Measurements from ENCODE around the gene RSKR.
"Not testable (repeated sequence)": the region's sequence is repeated elsewhere in the genome, so short reads cannot be mapped to it uniquely, and the experiment has no call there.

Gene RSKR

DNA sequence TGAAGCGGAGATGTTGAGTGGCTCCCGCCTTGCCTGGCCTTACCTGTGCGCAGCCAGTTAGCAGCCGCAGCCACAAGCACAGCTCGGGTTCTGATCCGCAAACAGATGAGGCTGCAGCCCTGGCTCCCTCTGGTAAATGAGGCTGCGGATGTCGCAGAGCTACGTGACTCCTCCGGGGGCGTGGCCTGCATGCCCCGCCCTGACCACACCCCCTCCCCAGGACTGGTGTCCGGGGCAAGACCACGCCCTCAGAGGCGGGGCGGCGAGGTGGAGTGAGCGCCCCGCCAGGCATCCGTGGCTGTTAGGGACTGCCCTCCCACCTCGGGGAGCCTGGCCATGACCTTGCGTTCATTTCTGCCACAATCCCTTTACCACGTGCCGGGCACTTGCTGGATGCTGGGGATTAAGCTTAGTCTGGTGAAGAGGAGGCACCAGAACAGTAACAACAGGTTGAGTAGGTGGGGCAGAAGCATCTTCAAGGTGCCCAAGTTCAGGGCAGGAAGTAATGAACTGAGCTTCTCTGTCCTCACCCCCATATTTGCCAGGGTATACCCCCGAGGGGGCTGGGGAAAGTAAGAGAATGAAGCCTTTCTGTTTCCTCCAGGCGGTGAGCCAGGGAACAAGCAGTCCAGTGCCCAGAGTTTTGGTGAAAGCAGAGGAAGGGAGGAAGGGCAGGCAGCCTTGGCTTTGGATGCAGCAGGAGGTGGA, 37.1 kb downstream of the RSKR start, which contains the start of gene ALDOC:
Gene ALDOC, minus strand, starts transcription at position 138 of the 708 bp plus-strand sequence. CDS start 1,363 bp downstream, outside the sequence.
- no peak for DNase-seq

DNA sequence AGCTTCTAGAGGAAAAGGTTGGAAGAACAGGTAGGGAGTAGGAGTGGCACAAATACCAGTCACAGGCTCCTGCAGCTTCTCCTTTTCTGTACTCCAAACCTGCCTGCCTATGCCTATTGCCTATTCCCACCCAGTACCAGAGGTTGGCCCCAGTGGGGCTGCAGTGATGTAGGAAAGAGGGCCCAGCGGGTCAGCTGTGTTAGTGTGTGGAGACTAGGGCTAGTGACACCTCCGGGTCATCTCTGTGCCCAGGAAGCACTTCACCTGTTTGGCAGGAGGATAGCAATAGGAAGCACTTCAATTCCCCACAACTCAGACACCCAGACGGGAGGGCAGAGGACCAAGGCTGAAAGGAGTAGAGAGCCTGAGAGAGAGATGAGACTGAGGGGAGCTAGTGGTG, 38.0 kb downstream of the RSKR start:
- DNase-seq, result not testable (repeated sequence)

DNA sequence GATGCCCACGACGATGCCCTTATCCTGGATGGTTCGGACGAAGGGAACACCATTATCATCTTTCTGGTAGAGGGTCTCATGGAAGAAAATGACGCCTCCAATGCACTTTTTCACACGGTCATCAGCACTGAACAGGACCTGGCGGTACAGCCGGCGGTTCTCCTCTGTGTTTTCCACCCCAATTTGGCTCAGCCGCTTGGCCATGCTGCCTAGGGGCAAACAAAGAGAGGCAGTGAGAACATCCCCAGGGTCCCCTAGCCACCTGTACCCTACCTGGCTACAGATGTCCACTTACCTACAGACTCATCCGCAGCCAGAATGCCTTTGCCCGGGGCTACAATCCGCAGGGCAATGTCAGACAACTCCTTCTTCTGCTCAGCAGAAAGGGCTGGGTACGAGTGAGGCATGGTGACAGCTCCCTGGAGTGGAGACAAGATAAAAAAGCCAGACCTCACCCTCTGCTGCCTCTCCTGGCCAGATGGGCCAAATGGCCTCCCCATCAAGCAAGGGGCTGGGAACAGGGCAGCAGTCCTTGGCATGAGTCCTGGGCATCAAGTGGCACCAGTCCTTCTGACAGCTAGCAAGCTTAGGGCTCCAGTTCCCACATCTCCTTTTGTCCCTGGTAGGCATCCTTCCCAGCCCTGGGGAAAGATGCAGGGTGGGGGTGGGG, 38.7 kb downstream of the RSKR start:
- DNase-seq, result no peak

DNA sequence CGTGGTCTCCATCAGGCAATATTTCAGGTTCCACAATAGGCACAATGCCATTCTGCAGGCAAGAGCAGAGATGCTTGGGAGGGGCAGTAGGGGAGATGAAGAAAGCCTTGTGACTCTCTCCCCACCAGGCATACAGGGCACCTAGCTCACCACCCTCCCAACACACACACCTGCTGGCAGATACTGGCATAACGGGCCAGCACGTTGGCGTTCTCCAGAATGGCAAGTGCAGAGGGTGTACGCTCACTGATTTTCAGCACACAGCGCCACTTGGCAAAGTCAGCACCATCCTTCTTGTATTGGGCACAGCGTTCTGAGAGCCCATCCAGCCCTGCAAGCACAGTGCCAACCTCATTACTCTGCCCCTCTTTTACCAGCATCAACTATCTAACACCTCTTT, 39.5 kb downstream of the RSKR start:
- no peak for DNase-seq

DNA sequence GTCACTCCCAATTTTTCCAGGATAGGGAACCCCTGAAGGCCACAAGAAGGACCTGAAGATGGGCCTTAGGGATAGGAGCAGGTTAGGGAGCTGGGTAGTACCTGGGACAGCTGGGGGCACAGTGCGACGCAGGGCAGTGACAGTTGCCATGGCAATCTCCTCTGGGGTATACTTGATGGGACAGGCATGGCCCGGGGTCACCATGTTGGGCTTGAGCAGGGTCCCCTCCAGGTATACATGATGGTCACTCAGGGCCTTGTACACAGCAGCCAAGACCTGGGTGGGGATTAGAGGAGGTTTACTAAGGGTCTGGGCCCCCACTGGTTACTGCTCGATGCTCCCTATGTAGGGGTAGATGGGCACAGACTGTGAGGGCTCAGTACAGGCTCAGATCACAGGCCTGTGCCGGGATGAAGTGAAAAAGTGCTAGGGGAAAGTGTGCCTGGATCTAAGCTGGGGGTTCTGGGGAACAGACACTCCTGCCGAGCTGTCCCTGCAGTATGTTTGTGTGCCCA, 40.0 kb downstream of the RSKR start:
- DNase-seq, result no peak

DNA sequence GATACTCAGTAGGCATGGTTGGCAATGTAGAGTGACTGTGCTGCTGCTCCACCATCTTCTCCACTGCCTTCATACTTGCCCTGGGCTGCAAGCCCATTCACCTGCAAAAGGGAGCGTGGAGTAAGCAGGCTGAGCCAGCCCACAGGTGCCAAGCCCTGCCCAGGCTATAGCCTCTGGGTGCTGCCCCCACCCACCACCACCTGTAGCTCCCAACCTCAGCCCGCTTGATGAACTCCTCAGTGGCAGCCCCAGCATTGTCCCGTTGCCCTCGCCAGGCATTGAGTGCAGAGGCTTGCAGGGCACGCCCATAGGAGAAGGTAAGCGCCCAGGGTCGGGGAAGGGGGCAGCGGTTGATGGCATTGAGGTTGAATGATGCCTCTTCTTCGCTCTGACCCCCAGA, 40.5 kb downstream of the RSKR start:
- DNase-seq, result no peak

DNA sequence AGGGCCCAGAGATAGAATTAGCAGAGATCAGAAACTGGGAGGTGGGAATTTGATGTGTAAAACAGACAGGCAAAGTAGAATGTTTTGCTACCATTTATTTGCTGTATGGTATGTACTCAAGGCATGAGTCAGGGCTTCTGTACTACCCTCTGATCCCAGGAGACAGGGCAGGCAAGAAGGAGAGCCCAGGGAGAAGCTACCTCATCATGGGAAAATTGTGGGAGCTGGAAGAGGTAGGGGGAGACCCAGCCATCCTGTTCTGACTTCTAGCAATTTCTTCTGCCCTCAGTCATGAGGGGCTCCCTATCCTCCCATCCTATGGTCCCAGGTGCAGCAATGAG, 41.0 kb downstream of the RSKR start:
- no peak for DNase-seq

DNA sequence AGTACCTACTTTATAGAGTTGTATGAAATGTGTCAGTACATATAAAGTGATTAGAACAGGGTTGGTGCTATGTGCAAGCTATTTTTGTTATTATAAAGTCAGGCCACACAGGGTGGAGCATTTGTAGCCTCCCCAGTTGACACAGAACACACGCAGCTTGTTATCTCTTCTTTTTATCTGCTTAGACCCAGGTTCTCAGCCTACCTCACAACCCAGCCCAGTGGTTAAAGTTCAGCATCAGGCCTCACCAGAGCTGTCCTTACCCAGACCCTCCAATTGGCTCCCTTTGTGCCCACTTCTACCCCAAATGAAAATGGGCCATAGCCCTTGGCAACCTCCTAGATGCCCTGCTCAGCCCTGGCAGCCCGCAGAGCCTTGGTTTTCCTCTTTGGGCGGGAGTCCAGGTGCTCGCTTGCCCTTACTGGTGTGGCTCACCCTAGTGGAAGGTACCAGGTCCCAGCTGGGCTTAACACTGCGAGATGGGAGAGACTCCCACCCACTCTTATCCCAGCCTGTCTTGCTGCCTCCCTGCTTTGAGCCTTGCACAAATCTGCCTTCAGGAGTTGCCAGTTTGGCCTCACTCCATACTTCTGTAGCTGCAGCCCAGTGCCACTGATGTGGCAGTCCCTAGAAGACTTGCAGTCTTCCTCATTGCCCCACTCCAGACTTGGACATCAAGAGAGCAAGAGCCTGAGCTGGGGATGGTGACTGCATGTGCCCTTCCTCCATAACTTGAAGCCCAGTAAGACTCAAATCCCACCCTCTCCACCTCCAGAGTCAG, 41.5 kb downstream of the RSKR start:
- no peak for DNase-seq

DNA sequence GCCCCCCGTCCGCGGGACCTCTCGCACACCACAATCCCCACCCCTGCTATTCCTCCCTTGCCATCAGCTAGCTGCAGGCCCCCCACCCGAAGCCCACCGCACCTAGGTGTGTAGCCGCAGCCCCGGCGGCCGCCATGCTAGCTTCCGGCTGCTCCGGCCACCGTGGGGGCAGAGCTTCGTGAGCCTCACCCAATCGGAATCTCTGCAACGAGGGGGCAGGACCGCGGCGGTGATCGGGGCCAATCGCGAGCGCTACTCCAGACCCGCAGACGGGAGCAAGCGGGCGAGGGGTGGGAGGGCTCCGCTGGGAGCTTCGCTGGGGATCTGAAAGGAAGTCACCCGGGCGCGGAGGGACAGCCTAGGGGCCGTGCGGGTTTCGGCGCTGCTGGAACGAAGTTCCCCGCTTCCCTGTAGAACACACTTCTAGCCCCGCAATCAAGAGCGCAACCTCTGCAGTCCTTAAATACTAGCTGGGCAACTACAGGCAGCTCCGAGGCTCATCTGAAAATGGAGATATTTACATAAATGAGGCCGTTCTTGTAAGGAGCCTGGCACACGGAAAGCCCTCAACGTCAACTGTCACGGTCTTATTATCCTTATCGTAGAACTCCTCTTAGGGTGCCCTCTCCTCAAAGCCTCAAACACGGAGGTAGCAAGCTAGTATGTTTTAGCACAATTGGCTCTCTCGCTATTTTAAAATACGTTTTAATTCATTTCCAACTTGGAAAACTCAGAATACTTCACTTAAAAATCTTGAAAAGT, 42.4 kb downstream of the RSKR start, which contains the start of gene PIGS:
Gene PIGS, minus strand, starts transcription at position 164 of the 762 bp plus-strand sequence. Its CDS starts 28 bp downstream, at position 136.
- DNase-seq, result peak; percentile 94

DNA sequence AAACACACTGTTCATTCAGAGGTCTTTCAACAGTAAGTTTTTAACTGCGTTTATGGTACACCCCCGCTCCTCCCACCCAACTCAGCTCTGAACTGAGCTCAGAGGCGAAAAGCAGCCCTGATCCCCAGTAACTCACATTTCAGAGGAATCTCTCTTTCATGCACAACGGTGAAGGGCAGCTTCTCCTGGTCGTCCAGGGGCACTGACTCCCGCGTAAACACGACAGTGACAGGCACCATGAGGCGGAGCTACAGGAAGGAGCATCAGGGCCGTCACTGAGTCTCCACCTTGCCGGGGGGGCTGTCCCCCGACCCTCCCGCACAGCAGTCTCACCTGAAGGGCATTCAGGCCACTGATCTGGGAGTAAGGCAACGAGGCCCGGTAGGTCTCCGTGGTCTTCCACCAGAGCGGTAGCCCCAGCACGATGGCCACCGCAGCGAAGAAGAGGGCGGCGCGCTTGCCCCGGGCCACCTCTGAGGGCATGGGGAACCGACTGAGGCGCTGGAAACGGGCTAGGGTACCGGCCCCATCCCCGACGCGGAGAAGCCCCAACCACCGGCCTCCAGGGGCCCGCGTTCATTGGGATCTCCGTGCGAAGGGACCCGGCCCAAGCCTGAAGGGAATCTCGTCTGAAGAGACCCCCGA, 43.1 kb downstream of the RSKR start:
- peak; percentile 33 for DNase-seq

DNA sequence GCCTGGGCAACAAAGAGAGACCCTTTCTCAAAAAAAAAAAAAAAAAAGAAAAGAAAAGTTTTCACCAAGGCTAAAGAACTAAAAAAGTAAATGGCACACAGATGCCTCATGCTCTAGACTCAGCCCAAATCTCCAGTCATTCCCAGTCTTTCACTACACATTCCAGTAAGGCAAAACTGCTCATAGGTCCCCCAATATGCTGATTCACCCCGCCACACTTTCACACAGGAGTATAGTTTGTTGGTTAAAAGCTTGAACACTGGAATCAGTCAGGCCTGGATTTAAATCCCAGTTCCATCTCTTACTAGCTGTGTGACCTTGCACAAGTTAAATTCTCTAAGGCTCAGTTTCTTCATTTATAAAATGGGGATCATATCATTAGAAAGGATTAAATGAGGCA, 44.5 kb downstream of the RSKR start:
- DNase-seq, result no peak

DNA sequence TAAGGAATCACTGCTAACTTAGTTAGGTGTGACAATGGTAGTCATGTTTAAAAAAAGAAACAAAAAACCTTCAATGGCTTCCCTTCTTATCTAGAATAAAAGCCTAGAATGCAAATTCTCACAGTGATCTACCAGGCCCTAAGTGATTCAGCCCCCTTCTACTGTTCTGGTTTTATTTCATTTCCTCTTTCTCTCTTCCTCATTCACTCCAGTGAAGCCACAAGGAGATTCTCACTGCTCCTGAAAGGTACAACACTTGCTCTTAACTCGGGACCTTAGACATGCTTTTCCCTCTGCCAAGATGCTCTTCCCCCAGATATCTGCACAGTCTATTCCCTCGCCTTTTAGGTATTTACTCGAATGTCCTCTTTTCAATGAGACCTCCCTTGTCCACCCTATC, 46.4 kb downstream of the RSKR start:
- no peak for DNase-seq

DNA sequence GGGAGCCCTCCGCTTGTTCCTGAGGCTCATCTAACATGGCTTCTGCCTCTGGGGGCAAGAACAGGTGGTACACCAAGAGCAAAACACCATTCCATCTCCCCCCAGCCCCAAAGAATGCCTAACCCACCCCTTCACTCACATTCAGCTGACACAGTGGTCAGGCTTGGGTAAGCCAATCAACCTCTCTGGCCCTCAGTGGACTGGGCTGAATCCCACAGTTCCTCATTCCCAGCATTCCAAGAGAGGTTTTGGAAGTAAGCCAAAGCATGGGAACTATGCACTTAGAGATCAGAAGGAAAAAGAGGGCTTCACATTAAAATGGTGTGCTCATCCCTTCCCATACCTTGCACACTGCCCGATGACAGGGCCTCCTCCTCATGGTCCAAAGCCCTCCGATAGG, 50.5 kb downstream of the RSKR start:
- no peak for DNase-seq

All from NK-92 treated with Interleukin-12 subunit alpha and Interleukin-12 subunit beta, amount 100 ng/mL, for 24 hours (cell line).